ENCODE data around the gene AHDC1.
A peak's percentile ranks its signal among the peaks of the same experiment; 100 is the strongest.

AHDC1 gene

DNA sequence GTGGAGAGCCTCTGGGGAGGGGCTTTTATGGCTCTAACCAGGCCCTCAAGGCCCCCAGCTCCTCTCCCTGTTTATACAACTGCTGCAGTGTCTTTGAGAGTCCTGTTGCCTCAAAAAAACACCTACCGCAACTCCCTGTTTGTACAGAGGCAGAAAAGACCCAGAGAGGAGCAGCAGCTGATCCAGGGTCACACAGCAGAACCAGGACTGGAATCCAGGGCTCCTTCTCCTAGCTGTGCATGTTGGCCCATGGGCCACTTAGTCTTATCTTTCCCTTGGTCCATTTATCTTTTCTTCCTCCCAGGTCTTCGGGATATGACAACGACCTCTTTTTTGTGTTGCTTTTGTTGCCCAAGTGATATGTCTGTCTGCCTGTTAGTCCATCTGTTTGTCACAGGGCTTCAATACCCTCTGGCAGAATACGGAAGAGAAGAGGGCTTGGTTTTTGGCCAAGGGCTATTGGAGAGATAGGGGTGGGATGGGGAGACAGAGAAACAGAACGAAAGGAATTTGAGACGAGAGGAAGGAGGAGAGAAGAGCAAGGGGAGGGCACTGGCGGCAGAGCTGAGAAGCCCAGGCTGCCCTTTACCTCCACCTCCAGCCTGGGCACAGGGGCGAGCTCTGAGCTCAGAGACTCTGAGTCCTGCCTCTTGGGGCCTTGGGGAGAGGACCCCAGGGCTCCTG is 80.5 kb downstream of the AHDC1 start:
- no peak for DNase-seq
- intact Hi-C loops (cut with DNase I), result no loop called here

DNA sequence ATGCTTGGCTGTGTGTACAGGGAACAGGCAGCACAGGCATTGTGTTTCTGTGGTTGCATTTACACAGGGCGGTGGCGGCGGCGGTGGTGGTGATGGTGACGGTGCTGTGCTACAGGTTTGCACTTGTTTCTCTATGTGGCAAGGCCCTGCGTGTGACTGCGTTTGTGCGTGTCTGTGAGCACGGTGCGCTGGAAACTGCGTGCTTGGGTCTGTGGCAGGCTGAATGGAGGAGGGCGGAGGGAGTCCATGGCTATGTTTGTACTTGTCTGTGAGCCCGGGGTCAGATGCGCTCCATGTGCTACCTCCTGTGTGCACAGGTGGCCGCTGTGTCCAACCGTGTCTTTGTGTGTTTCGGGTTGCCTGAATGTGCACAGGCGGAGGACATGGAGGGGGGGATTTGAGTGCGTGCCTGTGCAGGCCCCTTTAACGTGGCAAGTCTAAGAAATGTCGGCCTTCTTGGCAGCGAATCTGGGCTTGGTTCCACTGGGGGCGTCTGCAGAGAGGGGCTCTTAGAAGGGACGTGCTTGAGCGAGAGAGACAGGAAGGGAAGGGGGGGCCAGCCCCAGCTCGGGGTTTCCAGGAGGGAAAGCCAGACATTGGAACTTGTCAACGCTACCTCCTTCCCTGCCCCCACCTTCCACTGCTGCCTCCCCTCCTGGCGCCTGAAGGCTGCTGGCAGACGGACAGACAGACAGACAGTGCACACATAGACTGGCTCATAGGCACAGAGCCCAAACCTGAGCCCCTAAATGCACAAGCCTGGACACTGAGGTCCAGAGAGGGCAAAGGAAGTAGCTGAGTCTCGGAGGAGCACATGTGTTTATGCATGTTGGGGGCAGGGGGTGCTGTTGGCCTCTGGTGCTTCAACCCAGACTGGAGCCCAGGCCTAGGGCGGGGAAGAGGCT is 81.3 kb downstream of the AHDC1 start:
- intact Hi-C loops (cut with DNase I), result no loop called here
- DNase-seq, result peak in 6 of 10 donors; percentile 51 to 94 (median 86)

DNA sequence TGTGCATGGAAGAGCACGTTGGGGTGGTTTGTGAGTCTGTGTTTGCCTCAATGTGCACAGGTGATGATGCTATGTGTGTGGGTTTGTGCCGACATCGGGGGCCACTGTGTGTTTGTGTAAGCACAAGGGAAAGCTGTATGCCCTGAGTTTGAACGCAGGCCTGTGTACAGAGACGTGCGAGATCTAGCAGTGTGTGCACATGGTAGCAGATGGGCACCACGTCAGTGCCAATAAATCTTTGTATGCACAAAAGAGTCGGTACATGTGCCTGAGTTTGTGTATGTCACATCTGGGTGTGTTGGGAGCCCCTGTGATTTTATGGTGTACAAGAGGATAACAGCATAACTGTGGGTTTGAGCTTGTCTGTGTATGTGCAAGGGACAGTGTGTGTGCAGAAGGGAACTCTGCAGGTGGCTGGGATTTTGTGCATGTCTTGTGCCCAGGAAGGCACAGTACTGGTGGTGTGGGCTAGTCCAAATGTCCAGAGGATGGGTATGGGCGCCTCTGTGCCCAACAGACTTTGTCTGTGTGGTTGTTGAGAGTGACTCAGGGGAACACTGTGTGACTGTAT is 82.0 kb downstream of the AHDC1 start:
- intact Hi-C loops (cut with DNase I), result no loop called here
- peak in 1 of 10 donors; percentile 73 for DNase-seq

DNA sequence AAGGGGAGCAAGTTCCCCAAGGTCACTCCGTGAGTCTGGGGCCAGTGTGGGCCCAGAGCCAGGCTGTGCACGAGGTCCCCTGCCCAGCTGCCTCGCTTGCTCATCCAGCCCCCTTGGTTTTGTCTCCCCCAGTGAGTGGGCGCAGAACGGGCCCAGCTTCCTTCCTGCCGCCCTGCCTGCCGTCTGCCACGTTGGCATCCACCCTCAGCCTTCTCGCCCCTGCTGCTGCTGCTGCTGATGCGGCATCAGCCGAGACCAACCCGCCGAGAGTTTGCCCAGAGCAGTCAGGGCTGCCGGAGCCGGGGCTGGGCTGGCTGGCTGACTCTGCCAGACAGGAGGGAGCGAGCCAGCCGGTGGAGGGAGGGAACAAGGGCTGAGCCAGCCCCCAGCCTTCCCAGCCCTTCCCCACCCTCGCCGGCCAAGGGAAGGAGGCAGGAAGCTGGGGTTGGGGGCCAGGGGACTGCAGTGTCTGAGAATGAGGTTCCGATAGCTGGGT is 82.6 kb downstream of the AHDC1 start:
- intact Hi-C loops (cut with DNase I), result no loop called here
- peak in 8 of 10 donors; percentile 59 to 95 (median 76) for DNase-seq

DNA sequence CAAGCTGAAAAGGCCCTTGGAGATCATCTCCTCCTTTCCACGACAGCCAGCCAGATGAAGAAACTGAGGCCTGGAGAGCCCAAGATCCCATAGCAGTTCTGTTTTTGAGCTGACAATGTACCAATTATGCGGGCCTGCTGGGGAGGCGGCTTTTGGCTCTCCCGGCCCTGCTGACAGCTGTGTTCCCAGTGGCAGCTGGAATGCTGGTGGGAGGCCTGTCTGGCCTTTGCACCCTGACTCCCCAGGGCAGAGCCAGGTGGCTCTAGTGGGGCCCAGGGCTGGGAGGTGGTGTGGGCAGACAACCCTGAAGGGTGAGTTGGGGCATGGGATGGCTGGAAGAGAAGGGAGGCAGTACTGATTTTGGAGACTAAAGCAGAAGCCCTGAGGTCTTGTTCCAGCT is 83.3 kb downstream of the AHDC1 start:
- intact Hi-C loops (cut with DNase I), result no loop called here

DNA sequence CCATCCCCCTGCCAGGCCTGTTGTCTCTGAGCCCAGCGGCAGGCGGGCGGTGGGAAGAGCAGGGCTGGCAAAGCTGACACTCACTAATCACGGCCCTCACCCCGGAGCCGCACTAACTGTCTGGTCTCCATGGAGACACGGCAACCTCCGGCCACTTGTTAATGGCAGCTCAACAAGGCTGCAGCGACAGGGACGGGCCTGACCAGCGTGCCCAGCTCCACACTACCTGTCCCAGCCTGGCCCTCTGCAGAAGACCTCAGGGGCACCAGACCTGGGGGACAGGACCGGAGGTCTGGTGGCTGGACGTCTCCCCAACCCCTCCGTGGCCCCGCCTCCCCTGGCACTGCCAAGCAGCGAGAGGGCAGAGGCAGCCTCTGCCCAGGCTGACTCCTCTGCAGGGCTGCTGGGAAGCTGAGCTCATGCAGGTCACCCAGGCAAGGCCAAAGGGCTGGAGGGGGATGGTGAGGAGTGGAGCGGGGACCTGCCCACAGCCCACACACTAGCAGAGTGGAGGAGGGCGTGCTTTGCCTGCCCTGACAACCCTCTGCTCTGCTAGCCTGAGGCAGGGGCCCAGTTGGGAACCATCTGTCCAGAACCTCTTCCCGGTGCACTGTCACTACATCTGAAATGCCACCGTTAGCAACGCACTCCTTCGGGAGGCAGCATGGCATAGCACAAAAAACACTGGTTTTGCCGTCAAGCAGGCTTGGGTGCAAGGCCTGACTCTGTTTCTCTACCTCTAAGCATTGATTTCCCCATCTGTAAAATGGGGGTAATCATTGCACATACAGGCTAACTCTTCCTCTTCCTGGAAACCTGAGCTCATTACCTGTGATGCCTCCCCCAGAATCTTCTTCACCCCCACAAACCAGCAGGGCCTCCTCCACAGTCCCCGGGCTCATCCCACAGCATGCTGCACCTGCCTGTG is 84.3 kb downstream of the AHDC1 start:
- DNase-seq, result peak in 7 of 10 donors; percentile 51 to 94 (median 64)
- intact Hi-C loops (cut with DNase I), result no loop called here

More for the DNA sequence above, 83.3 kb downstream of the AHDC1 start:
- peak in 6 of 10 donors; percentile 58 to 94 (median 66) for DNase-seq

DNA sequence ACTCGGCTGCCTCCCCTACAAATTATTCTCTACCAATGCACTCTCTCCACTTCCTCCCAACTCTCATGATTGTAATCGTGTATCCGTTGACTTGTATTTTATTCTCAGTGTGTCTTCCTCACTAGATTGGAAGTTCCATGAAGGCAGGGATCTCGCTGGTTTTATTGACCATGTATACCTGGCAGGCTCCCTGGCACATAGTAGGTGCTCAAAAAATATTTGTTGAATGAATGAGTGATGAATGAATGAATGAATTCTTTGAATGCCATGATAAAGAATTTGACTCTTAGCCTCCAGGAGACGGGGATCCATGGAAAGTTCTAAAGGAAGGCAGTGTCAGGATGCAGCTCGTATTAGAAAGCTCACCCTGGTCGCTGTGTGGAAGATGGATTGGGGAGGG is 85.1 kb downstream of the AHDC1 start:
- no peak for DNase-seq
- intact Hi-C loops (cut with DNase I), result no loop called here

DNA sequence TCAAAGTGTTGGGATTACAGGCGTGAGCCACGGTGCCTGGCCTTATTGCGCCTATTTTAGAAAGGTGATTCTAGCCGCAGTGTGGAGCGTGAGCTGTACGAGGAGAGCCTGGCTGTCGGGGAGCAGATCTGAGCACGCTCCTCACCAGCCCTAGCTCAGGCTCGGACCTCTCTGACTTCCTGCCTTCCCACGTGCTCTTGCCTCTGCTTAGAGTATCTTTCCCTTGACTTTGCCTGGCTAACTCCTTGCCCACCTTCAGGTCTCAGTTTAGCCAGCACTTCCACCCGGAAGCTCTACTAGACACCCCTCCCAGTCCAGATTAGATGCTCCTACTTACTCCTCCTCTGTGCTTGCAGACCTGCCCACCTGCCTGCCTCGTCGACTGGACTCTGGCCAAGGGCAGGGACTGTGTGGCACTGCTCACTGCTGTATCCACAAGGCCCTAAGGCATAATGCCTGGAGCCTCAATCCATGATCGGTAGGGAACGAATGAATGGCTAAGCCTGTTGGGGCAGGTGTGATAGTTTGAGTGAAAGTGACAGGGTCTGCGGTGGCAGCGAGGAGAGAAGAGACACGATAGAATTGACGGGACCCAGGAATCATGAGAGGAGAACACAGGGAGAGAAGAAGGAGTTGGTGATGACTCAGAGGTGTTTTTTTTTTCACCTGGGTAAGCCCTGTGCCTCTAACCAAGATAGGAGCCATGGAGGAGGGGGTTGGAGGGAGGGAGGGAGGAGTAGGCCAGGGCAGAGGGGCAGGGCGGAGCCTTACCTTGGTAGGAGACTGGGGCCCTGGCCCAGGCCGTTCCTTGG is 85.8 kb downstream of the AHDC1 start:
- intact Hi-C loops (cut with DNase I), result no loop called here
- DNase-seq, result no peak

DNA sequence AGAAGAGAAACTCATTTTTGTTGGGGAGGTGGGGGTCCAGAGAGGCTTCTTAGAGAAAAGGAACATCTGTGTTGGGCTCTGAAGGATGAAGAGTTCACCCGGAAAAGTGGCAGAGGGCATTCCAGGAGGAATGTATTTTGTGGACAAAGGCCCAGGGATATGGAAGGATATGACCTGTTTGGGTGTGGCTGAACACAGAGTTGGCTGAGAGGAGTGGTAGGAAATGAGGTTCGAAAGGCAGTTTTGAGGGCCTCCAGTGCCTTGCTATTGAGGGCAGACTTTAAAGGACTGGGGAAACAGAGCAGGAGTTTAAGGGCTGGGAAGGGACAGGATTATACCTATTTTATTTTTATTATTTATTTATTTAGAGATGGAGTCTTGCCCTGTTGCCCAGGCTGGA is 86.6 kb downstream of the AHDC1 start:
- intact Hi-C loops (cut with DNase I), result no loop called here
- DNase-seq, result no peak

DNA sequence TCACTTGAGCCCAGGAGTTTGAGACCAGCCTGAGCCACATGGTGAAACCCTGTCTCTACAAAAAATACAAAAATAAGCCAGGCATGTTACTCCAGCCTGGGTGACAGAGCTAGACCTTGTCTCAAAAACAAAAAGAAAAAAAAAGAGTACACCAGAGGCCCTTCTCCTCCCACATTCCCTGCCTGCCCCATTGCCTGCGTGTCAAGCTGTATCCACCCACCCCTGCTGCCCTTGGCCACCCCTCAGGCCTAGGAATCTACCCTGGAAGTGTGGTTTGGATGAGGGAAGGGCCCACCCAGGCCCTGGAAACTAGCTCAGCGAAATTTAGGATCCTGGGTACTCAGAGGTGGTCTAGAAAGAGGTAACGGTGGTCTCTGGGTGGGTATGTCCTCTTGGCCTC is 88.3 kb downstream of the AHDC1 start:
- DNase-seq, result no peak
- intact Hi-C loops (cut with DNase I), result no loop called here

DNA sequence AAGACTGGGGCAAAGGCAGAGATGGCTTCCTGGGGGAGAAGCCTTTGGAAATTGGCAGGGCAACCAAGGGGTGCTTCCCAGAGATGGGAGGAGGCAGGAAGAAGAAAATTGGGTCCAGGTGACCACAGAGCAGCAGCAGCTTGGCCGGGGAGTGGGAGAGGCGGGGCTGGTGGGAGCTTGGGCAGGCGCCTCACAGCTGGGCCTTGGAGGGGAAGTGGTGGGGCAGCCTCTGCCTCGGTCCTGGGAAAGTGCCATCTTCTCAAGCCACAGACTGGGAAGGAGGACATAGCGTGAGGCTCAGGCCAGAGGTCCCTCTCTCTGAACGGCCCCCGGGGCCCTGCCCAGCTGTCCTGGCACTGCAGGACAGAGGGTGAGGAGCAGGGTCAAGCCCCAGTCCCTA is 90.0 kb downstream of the AHDC1 start:
- intact Hi-C loops (cut with DNase I), result no loop called here
- no peak for DNase-seq

DNA sequence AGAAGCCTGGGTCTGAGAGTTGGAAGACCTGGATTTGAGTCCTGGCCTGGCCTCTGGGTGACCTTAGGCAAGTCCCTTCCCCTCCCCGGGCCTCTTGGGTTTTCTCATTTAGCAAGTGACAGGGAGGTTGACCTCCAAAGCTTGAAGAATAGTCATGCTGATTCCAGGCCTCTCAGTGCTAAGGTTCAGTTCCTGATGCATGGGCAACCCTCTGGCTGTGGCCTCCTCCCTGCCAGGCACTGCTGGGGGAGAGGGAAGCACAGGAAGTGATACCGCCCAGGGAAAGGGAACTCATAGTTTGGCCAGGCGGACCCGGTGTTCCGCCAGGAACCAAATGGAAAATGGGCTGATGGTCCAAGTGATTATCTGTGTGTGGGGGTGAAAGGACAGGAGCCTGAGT is 90.4 kb downstream of the AHDC1 start:
- intact Hi-C loops (cut with DNase I), result no loop called here
- peak in 1 of 10 donors; percentile 54 for DNase-seq

DNA sequence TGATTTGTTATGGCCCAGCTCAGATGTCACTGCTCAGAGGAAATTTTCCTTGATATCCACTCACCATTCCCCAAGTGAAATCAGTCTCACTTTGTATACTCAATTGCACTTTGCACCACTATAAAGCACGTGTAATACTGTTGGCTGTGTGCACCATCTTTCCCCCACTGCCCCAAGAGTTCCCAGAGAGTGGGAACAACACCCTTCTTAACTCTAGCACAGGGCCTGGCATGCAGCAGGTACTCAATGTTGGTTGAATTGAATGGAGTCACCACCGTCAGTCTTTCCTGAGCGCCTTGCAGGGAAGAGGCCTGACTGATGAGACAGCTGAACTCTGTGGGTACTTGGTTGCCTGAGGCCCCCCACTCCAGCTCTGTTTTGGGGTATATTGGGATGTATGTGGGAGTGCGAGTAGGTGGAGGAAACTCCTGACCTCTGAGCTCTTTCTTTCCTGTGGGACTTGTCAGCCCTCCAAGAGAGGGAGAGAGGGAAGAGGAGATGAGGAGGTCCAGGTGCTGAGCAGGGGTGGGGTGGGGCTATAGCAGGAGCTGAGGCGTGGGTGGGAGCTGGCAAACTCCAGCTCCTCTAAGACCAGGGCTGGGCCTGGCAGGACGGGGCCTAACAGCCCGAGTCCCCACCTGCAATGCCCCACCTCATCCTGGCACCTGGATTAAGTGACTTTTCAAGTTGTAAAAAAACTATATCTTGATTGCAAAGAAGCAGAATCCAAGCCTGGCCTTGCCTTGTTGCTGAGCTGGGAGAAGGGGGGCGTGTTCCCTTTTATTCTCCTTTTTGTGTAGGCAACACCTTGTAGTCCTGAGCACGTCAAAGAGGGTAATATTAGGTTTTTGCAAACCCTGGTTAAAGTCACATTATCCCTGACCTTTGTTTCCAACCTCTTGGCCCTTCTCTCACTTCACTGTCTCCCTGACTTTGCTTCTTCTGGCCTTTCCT is 94.5 kb downstream of the AHDC1 start:
- intact Hi-C loops (cut with DNase I), result no loop called here
- DNase-seq, result peak in 3 of 10 donors; percentile 10 to 53 (median 40)

DNA sequence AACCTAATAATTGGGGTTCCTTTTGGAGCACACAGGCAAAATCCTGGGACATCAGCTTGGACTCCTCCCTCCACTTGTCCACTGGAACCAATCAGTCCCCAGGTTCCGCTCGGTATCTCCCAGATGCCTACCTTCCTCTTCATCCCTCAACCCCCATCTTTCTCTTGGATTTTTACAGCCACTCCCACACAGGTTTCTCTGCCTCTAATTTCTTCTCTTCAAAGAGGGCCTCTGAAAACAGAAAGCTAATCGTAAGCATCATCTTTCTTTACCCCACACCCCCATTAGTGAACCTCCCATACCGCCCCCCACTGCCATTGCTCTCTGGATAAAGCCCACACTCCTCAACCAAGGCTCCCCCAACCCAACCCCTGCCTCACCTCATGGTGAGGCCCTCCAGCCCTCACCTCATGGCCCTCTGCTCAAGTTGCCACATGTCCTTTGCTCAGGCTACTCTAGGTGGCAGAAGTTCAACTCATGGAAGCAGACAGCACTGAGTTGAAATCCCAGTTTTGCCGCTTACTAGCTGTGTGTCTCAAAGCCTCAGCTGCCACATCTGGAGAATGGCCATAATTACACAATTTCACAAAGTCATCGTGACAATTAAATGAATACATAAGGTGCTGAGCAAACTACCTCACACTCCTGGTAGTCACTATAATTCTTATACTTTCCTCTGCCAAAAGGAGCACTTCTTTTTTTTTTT is 95.8 kb downstream of the AHDC1 start:
- peak in 3 of 10 donors; percentile 8 to 51 (median 14) for DNase-seq
- intact Hi-C loops (cut with DNase I), result no loop called here

DNA sequence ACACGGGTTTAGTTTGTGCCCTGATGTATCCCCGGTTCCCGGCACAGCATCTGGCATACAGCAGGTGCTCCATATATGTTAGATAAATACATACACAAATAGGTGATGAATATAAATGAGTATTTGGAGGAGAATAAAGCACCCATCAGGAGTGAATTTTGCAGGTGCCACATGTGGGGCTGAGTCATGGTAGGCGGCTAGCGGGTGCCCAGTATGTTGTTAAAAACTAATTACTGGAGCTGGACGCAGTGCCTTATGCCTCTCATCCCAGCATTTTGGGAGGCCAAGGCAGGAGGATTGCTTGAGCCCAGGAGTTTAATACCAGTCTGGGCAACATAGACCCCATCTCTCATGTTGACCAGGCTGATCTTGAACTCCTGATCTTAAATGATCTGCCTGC is 97.2 kb downstream of the AHDC1 start:
- DNase-seq, result peak in 1 of 10 donors; percentile 30
- intact Hi-C loops (cut with DNase I), result no loop called here

DNA sequence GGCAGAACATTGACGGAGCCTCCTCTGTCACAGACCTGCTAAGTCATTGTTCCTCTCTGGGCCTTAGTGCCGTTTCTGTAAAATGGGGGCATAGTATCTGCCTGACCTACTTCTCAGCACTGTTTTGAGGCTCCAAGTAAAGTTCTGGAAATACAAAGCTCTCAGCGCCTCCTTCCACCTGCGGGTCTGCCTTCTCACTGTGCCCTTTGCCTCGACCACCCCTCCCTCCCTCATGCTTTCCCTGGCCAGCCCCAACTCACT is 98.6 kb downstream of the AHDC1 start:
- intact Hi-C loops (cut with DNase I), result no loop called here
- no peak for DNase-seq

DNA sequence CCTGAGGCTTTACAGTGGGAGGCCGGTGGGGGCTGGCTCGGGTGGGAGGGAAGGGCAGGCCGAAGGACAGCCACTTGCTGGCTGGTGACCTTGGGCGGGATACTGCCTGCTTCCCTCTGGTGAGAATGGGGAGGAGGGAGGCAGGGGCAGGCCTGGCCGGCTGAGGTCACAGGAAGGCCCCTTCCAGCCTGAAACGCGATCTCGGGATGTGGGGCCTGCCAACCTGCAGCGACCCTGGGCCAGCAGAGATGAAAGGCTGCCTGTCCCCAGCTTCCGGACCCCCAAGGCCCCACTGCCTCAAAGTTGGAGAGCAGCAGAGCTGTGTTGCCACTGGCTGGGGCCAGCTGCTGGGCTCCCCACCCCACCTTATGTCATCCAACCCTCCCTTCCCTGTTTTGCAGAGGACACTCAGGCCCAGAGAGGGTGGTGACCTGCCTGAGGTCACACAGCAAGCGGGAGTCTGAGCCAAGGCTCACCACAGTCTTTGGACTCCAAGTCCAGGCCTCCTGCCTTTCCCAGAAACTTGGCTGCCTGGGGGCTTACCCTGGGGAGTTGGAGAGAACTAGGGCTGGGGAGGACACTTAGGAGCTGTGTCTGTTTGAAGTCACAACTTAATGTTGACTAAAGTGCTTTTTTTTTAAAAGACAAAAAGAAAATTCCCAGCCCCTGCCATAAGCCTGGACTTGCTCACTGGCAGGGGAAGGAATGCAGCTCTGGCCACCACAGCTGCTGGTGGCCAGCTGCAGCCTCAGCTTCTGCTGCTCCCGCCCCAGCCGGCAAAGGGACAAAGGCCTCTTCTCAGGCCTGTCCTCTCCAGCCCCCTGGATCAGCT is 99.1 kb downstream of the AHDC1 start:
- intact Hi-C loops (cut with DNase I), result no loop called here

More for the DNA sequence above, 99.1 kb downstream of the AHDC1 start:
- DNase-seq, result peak; percentile 75 to 99 (median 88)
